A549 (cell line): Measurements from ENCODE around the gene IFI27L1. TPM values are rescaled to one million over a fixed set of nuclear protein-coding genes. Genes with fewer than 3 reads are reported as not detected.

ENCODE experiments used
- ATAC-seq, 2 experiments: fragments of 200-7000 bp in 1 of 2; fragments of >200 bp in 1 of 2; cut with Nextera tagmentation in 1 of 2; cut with Tn5 transposase in 1 of 2; 3 replicates each; pipeline versions ENCODE4 v1.8.0 to v1.9.1; 2018 to 2020; ENCODE audit warnings: mild to moderate bottlenecking in 1 of 2, moderate library complexity in 1 of 2
- CTCF ChIA-PET: fragments of 300-600 bp; sonication (Branson Sonifier 250); formaldehyde crosslinking; extraction: SDS; loops from one replicate; lab custom pipeline; 2021; ENCODE audit warnings: antibody characterized with exemption, inconsistent platforms; lab: Yijun Ruan, JAX
- POLR2A ChIA-PET: fragments of 350-600 bp; formaldehyde crosslinking; extraction: SDS; loops from one replicate; lab custom pipeline; 2021; ENCODE audit warnings: antibody characterized with exemption, inconsistent platforms; lab: Yijun Ruan, JAX
- DNase-seq, 2 experiments: peaks; one replicate each; pipeline versions ENCODE4 v3.0.0 to v3.0.0-alpha.2; 2011 to 2016; ENCODE audit warnings: low read depth in 1 of 2, low spot score in 1 of 2
- FAIRE-seq: peaks from 2 replicates; lab custom pipeline; 2011; peaks lifted over from hg19 to GRCh38; lab: Jason Lieb, UNC
- H3K27ac ChIP-seq, 2 experiments: fragments of >200 bp; sonication (Bioruptor Twin); formaldehyde crosslinking; 3 replicates each; pipeline ENCODE4 v1.5.1; 2016 to 2017
- H3K4me1 ChIP-seq: fragments of >200 bp; sonication (Bioruptor Twin); formaldehyde crosslinking; 3 replicates; pipeline ENCODE4 v1.6.1; 2016
- H3K4me2 ChIP-seq: fragments of >200 bp; sonication (Bioruptor Twin); formaldehyde crosslinking; 3 replicates; pipeline ENCODE4 v1.6.1; 2016
- H3K4me3 ChIP-seq: fragments of >200 bp; sonication (Bioruptor Twin); formaldehyde crosslinking; 3 replicates; pipeline ENCODE4 v1.5.1; 2016
- H3K9me3 ChIP-seq: fragments of >200 bp; sonication (Bioruptor Twin); formaldehyde crosslinking; 3 replicates; pipeline ENCODE4 v1.6.1; 2016
- BCL3 ChIP-seq: fragments of >200 bp; sonication (Bioruptor Twin); formaldehyde crosslinking; IDR thresholded peaks from 3 replicates; pipeline ENCODE4 v1.6.1; 2016
- BHLHE40 ChIP-seq: IDR thresholded peaks from 2 replicates; pipeline ENCODE4 v1.6.1; 2012; ENCODE audit warnings: low read depth, low read length, inconsistent platforms
- CBX2 ChIP-seq: fragments of 200-600 bp; sonication (generic); IDR thresholded peaks from 2 replicates; pipeline ENCODE4 v1.6.1; 2016; ENCODE audit warnings: low read depth, mild to moderate bottlenecking, borderline replicate concordance
- EHMT2 ChIP-seq: fragments of 200-600 bp; sonication (generic); IDR thresholded peaks from 2 replicates; pipeline ENCODE4 v1.6.1; 2016; ENCODE audit warnings: antibody characterized with exemption, low read depth, mild to moderate bottlenecking, moderate library complexity
- ESRRA ChIP-seq: fragments of 150-350 bp; IDR thresholded peaks from 2 replicates; pipeline ENCODE4 v1.6.1; 2014; ENCODE audit warnings: mild to moderate bottlenecking, low read length, borderline replicate concordance
- FOSL2 ChIP-seq, 2 experiments: fragments of 450-650 bp in 1 of 2; fragments of >200 bp in 1 of 2; sonication (Bioruptor Twin) in 1 of 2; formaldehyde crosslinking; IDR thresholded peaks; 2 replicates each; pipeline versions ENCODE4 v1.5.0 to v1.6.1; 2016 to 2020; ENCODE audit warnings: mild to moderate bottlenecking in 1 of 2, moderate library complexity in 1 of 2
- FOXS1 ChIP-seq: fragments of 250-450 bp; sonication (Bioruptor Pico); IDR thresholded peaks from 2 replicates; pipeline ENCODE4 v1.5.0; 2020; ENCODE audit warnings: mild to moderate bottlenecking, moderate library complexity
- GATA3 ChIP-seq: IDR thresholded peaks from 2 replicates; pipeline ENCODE4 v1.6.1; 2012; ENCODE audit warnings: borderline replicate concordance
- HDAC2 ChIP-seq: fragments of 200-600 bp; sonication (generic); IDR thresholded peaks from 2 replicates; pipeline ENCODE4 v1.6.1; 2016
- HOXA7 ChIP-seq: fragments of 250-450 bp; sonication (Bioruptor Pico); IDR thresholded peaks from 2 replicates; pipeline ENCODE4 v1.5.0; 2020; ENCODE audit warnings: mild to moderate bottlenecking, moderate library complexity
- JUNB ChIP-seq: fragments of >200 bp; sonication (Bioruptor Twin); formaldehyde crosslinking; IDR thresholded peaks from 2 replicates; pipeline ENCODE4 v1.6.1; 2016
- MAFK ChIP-seq: fragments of 450-650 bp; IDR thresholded peaks from 2 replicates; pipeline ENCODE4 v1.6.1; 2014; ENCODE audit not compliant: partially characterized antibody
- MYC ChIP-seq: IDR thresholded peaks from 2 replicates; pipeline ENCODE4 v1.6.1; 2012; ENCODE audit warnings: mild to moderate bottlenecking, inconsistent platforms, low read length, improper control_type of control experiment, borderline replicate concordance
- NFE2L2 ChIP-seq: fragments of 150-350 bp; conservative IDR thresholded peaks from 2 replicates; pipeline ENCODE4 v1.6.1; 2014; ENCODE audit warnings: low read length
- PBX3 ChIP-seq: IDR thresholded peaks from 2 replicates; pipeline ENCODE4 v1.6.1; 2012
- PHF8 ChIP-seq: fragments of 200-600 bp; sonication (generic); IDR thresholded peaks from 2 replicates; pipeline ENCODE4 v1.6.1; 2016; ENCODE audit warnings: low read depth, mild to moderate bottlenecking, antibody characterized with exemption, moderate library complexity, borderline replicate concordance
- POLR2A ChIP-seq: IDR thresholded peaks from 2 replicates; pipeline ENCODE4 v1.6.1; 2012; ENCODE audit warnings: mild to moderate bottlenecking, low read length
- RFX5 ChIP-seq: fragments of 450-650 bp; IDR thresholded peaks from 2 replicates; pipeline ENCODE4 v1.7.1; 2014; ENCODE audit warnings: antibody characterized with exemption, mild to moderate bottlenecking, moderate library complexity
- SMC3 ChIP-seq: fragments of >200 bp; sonication (Bioruptor Twin); formaldehyde crosslinking; IDR thresholded peaks from 3 replicates; pipeline ENCODE4 v1.6.1; 2018; ENCODE audit warnings: inconsistent platforms
- TFCP2L1 ChIP-seq: fragments of 250-450 bp; sonication (Bioruptor Pico); IDR thresholded peaks from 2 replicates; pipeline ENCODE4 v1.5.0; 2021; ENCODE audit warnings: mild to moderate bottlenecking
- TP53 ChIP-seq: fragments of 250-450 bp; sonication (Bioruptor Pico); IDR thresholded peaks from 2 replicates; pipeline ENCODE4 v1.5.0; 2021; ENCODE audit warnings: mild to moderate bottlenecking, moderate library complexity
- ZC3H11A ChIP-seq: fragments of 450-650 bp; IDR thresholded peaks from 2 replicates; pipeline ENCODE4 v1.6.1; 2014; ENCODE audit warnings: antibody characterized with exemption, mild to moderate bottlenecking
- ZNF302 ChIP-seq: fragments of 250-450 bp; sonication (Bioruptor Pico); IDR thresholded peaks from 2 replicates; pipeline ENCODE4 v1.9.0; 2021; ENCODE audit warnings: inconsistent platforms, mild to moderate bottlenecking, moderate library complexity
- WGBS: methylation state at CpG from one replicate; pipeline ENCODE4 v1.1.6; 2017; ENCODE audit errors: missing lambda C conversion rate; 5-methylcytosine and 5-hydroxymethylcytosine counted together
- polyA plus RNA-seq, 4 experiments: library from polyadenylated mRNA; depleted of rRNA in 3 of 4; stranded (reverse); fragments of >200 nt; fragmentation: RNase III in 1 of 4; extraction: RNeasy Plus Mini Kit Qiagen cat#74134 plus additional on column Dnase treatment in 1 of 4; gene quantifications; 2 replicates in 3 of 4; 3 replicates in 1 of 4; pipeline ENCODE4 v1.2.3, GENCODE V29; 2011 to 2017
- TF ChIP-seq, protein P1 (sequence below): fragments of 250-450 bp; sonication (Bioruptor Pico); IDR thresholded peaks from 2 replicates; pipeline ENCODE4 v1.5.0; 2021; ENCODE audit warnings: mild to moderate bottlenecking, moderate library complexity, borderline replicate concordance
- TF ChIP-seq, protein P2 (sequence below): fragments of 250-450 bp; sonication (Bioruptor Pico); IDR thresholded peaks from 2 replicates; pipeline ENCODE4 v1.5.0; 2020; ENCODE audit warnings: low read depth, mild to moderate bottlenecking, moderate library complexity

IFI27L1 gene
- polyA plus RNA-seq, 2 of the 4 experiments (the other 2 are of a cell fraction) = 15.9 to 28.0 TPM

- FAIRE-seq = no peak
- Histone ChIP-seq H3K4me1 (no peaks in the 10 kb centered on the region), H3K4me3 (no peak overlapping the region), H3K4me2 (no peak overlapping the region), H3K9me3 (no peaks in the 10 kb centered on the region), H3K27ac (no peak overlapping the region)
- ATAC-seq = no peak
- ChIA-PET CTCF (interaction anchor here (1.3 to 10.9 kb wide), 5 partner anchors 12 to 109 kb away, joined by 3 to 82 read pairs (median 14); no protein-coding TSS in a partner anchor), POLR2A (no interaction called here)
- TF ChIP-seq NFE2L2 = no peak
- TF ChIP-seq MYC = no peak
- no peak for TF ChIP-seq CBX2
- TF ChIP-seq, protein P1, sequence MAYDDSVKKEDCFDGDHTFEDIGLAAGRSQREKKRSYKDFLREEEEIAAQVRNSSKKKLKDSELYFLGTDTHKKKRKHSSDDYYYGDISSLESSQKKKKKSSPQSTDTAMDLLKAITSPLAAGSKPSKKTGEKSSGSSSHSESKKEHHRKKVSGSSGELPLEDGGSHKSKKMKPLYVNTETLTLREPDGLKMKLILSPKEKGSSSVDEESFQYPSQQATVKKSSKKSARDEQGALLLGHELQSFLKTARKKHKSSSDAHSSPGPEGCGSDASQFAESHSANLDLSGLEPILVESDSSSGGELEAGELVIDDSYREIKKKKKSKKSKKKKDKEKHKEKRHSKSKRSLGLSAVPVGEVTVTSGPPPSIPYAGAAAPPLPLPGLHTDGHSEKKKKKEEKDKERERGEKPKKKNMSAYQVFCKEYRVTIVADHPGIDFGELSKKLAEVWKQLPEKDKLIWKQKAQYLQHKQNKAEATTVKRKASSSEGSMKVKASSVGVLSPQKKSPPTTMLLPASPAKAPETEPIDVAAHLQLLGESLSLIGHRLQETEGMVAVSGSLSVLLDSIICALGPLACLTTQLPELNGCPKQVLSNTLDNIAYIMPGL (CRISPR knock-in tag) = no peak
- TF ChIP-seq ESRRA = no peak
- no peak for TF ChIP-seq BCL3
- TF ChIP-seq, protein P2, sequence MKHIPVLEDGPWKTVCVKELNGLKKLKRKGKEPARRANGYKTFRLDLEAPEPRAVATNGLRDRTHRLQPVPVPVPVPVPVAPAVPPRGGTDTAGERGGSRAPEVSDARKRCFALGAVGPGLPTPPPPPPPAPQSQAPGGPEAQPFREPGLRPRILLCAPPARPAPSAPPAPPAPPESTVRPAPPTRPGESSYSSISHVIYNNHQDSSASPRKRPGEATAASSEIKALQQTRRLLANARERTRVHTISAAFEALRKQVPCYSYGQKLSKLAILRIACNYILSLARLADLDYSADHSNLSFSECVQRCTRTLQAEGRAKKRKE (CRISPR knock-in tag) = no peak
- no peak for TF ChIP-seq HDAC2
- TF ChIP-seq ZC3H11A = no peak
- TF ChIP-seq EHMT2 = no peak
- WGBS = 84% methylated on average over 10 of the region's 10 CpGs
- DNase-seq = no peak
These were observed 32.2 kb upstream of the IFI27L1 start for GRCh38 chr14:94048691-94049624.

DNA sequence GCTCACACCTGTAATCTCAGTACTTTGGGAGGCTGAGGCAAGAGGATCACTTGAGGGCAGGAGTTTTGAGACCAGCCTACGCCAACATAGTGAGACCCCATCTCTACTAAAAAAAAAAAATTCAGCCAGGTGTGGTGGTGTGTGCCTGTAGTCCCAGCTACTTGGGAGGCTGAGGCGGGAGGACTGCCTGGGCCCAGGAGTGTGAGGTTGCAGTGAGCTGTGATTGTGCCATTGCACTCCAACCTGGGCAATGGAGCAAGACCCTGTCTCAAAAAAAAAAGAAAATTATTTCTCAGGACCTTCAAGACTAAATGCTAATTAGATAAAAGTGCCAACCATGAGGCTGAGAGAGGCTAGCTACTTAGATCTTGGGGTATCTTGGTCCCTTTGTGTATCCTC lies 31.5 kb upstream of the IFI27L1 start:
- no peak for DNase-seq
- Histone ChIP-seq H3K9me3 (no peaks in the 10 kb centered on the region), H3K4me2 (no peak overlapping the region), H3K4me3 (no peak overlapping the region), H3K4me1 (no peaks in the 10 kb centered on the region), H3K27ac (no peak overlapping the region)
- TF ChIP-seq HOXA7 (CRISPR knock-in tag) = no peak
- no peak for TF ChIP-seq PHF8
- TF ChIP-seq TP53 (CRISPR knock-in tag) = no peak
- TF ChIP-seq BHLHE40 = no peak
- no peak for TF ChIP-seq ZNF302 (CRISPR knock-in tag)
- TF ChIP-seq, protein P1 (CRISPR knock-in tag) = no peak
- no peak for TF ChIP-seq RFX5
- no peak for TF ChIP-seq SMC3
- TF ChIP-seq JUNB = no peak
- TF ChIP-seq FOSL2 (IDR thresholded peaks at IDR 0.05) = no peak
- TF ChIP-seq FOSL2 (CRISPR knock-in tag; IDR thresholded peaks at IDR 0.05) = no peak
- TF ChIP-seq GATA3 = no peak
- no peak for TF ChIP-seq ZC3H11A
- TF ChIP-seq POLR2A = no peak
- no peak for TF ChIP-seq FOXS1 (CRISPR knock-in tag)
- no peak for TF ChIP-seq TFCP2L1 (CRISPR knock-in tag)
- TF ChIP-seq HDAC2 = no peak
- TF ChIP-seq MAFK = no peak
- no peak for TF ChIP-seq PBX3
- ChIA-PET CTCF (interaction anchor here (1.3 to 10.9 kb wide), 4 partner anchors 11 to 110 kb away, joined by 3 to 82 read pairs (median 14); no protein-coding TSS in a partner anchor), POLR2A (no interaction called here)
- FAIRE-seq = no peak
- ATAC-seq = no peak
- 100% methylated on average over 2 of the region's 2 CpGs for WGBS
